ENCODE measurements around the gene PTGIR.

The PTGIR gene

DNA sequence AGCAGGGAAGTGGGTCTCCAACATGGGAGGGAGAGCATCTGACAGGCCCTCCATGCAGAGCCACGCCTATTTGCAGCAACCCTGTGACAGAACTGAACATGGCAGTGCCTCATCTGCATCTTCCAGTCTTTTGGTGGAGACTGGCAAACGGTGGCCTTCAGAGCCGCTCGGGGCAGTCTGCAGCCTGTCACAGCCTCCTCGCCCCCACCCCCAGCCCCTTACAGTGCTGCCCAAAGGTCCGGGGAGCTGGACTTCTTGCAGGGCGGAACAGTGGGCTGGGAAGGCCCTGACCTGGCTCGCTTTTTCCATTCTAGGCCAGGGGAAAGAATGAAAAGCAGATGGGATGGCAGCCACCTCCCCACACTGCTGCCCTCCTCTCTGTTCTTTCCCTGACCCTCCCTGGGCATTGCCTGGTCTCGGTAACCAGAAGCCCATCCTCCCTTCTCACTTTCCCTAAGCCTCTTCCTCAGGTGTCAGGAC lies 21.1 kb downstream of the PTGIR start:
- no peak for DNase-seq
- in situ Hi-C loops (cut with MboI; ENCODE audit: low pct_unique_long_range_greater_than_20kb, low sequenced_read_pairs), result no loop called here

DNA sequence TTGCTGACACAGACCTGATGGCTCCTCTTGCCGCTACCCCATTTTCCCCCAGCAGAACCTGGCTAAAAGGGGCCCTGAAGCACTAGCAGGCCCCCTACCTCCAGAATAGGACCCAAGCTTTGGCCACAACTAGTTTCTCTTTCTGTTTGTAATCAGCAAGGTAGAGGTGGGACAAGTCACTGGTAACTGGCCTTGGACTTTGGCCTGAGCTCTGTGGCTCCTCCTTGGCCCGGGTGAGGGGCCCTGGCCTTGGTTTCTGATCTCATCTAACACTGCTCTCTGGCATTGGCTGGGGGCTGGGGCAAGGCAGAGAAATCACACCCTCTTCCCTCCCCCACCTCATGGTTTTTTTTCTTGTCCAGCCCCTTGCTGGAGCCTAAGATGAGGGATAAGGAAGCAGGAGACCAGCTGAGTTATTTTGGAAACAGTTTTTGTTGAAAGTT lies 21.7 kb downstream of the PTGIR start:
- no peak for DNase-seq
- in situ Hi-C loops (cut with MboI; ENCODE audit: low pct_unique_long_range_greater_than_20kb, low sequenced_read_pairs), result no loop called here

DNA sequence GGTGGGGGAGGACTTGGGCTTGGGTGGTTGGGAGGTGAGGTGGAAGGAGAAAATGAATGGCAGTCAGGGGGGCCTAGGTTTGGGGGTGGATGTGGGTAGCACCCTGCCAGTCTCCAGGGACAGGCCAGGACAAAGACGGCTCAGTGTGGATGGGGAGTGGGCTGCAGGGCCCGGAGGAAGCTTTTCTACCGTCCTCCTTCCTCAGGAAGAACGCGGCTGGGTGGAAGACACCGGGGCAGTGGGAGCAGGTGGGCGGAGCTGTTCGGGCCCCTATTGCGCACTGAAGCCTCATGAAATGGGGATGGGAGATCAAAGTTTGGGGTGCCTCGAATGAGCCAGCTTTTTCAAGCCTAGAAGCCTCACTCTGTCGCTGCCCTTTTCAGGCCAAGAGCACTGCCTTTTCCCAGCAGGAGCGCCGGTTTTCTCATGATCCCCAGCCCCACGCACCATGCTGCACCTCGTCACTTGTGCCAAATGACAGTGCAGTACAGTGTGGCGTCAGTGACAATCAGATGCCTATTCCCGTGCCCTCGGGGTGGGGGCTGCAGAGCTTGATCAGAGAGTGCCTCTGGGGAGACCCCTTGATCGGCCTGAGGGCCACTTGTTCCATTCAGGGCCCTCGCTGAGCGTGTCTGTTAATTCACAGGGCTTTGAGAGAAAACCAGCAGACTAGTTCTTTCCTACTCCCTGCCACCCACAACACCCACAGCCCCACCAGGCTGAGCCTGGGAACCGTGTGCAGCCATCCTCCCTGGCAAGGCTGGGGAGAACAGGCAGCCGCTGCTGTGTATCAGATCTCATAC lies 22.3 kb downstream of the PTGIR start:
- in situ Hi-C loops (cut with MboI; ENCODE audit: low pct_unique_long_range_greater_than_20kb, low sequenced_read_pairs), result no loop called here
- DNase-seq, result no peak

DNA sequence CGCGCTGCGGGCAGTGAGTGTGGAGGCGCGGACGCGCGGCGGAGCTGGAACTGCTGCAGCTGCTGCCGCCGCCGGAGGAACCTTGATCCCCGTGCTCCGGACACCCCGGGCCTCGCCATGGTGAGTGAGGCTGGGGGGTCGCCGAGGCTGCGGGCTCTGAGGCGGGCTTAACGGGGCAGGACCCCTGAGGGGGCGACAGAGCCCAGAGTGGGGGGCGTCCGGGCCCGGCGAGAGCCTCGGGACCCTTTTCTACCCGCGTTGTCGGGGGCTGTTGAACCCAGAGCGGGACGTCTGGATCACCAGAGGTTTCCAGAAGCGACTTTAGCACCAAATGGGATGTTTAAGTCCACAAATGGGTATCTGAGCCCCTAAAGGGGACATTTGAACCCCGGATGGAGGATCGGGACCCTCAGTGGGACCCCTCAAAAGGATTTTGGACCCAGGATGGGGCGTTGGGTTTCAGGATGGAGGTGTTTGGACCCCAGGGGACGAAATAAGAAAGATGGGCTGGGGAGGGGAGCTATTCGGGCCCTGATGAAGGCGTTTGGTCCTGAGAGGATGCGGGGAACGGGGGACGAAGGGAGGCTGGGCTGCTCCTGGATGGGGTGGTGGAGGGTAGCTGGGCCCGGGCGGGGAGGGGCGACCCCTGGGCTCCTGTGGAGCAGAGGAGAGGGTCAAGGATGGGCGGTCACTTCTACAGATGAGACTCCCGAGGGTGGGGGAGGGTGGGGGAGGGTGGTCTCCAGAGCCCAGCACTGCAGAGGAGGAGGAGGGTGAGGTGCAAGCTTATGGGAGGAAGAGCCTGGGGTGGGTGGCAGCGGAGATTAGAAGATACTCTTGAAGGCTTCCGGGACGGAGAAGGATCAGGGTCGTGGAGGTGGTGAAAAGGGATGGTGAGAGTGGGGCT lies 23.3 kb downstream of the PTGIR start, which contains the start of gene CALM3:
CALM3 (plus strand) TSS at position 13 of the 907 bp plus-strand sequence; CDS start at position 118, 105 bp downstream.
- no peak for DNase-seq

DNA sequence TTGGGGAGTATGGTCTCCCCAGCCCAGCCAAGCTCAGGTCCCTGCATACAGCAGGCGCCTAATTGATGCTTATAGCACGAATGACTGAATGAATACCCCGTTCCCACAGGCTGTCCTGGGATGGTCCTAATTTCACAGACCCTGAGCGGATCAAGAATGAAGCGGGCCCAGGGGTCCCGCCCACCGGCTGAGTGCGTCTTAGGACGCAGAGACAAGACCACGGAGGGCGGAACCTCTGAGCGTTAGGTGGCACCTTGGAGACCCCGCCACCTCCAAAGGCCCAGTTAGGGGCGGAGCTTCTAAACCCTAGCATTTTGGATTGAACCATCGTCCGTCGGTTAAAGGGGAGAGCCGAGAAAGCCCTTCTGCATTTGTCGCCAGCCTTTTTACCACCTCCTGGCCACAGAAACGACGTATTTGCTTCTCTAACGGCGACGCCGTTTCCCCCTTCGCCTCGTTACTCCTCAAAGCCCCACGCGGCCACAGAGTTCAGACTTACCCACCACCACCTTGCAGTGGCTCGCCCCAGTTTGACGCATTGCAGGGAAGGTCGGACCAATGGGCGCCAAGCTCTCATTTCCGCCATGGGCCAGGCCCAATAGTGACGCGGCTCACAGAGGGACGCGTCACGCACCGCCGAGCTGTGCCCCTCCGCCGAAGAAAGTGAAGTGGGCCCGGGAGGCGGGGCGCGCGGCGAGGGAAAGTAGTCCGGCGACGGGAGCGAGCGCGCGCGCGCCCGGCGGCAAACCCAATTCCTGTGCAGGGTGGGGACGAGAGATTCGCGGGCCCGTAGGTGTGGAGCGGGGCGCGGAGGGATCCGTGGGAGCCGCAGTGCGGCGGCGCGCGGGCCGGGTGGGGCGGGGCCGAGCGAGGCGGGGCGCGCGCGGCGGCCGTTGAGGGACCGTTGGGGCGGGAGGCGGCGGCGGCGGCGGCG lies 24.2 kb downstream of the PTGIR start:
- in situ Hi-C loops (cut with MboI; ENCODE audit: low pct_unique_long_range_greater_than_20kb, low sequenced_read_pairs), result no loop called here
- DNase-seq, result peak; percentile 98

More for the DNA sequence above, 23.3 kb downstream of the PTGIR start, which contains the start of gene CALM3:
- in situ Hi-C loops (cut with MboI; ENCODE audit: low pct_unique_long_range_greater_than_20kb, low sequenced_read_pairs), result no loop called here

DNA sequence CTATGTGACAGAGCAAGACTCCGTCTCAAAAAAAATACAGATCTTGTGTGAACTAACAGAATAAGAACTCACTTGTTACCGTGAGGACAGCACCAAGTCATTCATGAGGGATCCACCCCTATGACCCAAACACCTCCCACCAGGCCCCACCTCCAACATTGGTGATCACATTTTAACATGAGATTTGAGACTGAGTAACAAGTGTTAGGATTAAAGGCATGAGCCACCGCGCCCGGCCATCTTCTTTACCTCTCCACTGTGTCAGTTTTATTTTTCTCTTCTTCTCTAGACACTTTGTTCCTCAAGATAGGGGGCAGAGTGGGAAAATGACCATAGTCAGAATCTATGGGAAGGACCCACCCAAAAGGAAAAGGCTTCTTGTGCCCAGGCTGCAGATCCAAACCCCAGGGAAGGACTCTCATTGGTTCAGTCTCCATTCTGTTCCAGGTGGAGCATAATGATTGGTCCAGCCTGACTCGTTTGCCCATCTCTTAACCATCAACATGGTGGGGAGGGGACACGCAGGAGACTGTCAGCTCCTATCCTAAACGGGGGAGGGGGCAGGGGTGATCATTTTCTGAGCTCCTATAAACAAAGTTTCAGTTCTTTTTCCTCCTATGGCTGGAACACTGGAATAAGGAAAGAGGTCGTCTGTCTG lies 25.0 kb downstream of the PTGIR start:
- no peak for DNase-seq
- in situ Hi-C loops (cut with MboI; ENCODE audit: low pct_unique_long_range_greater_than_20kb, low sequenced_read_pairs), result no loop called here

DNA sequence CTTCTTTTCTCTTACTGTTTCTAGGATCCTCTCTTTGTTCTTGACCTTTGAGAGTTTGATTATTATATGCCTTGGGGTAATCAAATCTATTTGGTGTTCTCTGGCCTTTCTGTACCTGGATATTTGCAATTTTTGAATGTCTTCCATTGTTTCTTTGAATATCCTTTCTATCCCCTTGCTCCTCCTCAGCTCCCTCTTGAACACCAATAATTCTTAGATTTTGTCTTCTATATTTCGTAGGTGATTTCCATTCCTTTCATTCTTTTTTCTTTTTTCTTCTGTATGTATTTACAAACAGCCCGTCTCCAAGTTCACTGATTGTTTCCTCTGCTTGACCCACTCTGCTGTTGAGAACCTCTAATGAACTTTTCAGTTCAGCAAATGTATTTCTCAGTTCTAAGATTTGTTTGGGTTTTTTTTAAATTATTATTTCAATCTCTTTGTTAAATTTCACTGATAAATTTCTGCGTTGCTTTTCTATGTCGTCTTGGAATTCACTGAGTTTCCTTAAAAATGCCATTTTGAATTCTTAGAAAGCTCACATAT lies 26.4 kb downstream of the PTGIR start:
- no peak for DNase-seq
- in situ Hi-C loops (cut with MboI; ENCODE audit: low pct_unique_long_range_greater_than_20kb, low sequenced_read_pairs), result no loop called here

DNA sequence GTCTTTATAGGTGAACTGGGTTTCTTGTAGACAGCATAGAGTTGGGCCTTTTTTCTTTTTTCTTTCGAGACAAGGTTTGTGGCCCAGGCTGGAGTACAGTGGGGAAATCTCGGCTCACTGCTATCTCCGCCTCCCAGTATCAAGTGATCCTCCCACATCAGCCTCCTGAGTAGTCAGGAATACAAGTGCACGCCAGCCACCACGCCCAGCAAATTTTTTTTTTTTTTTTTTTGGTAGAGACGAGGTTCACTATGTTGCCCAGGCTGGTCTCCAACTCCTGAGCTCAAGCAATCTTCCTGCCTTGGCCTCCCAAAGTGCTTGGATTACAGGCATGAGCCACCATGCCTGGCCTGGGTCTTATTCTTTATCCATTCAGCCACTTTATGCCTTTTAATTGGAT lies 28.9 kb downstream of the PTGIR start:
- no peak for DNase-seq
- in situ Hi-C loops (cut with MboI; ENCODE audit: low pct_unique_long_range_greater_than_20kb, low sequenced_read_pairs), result no loop called here

DNA sequence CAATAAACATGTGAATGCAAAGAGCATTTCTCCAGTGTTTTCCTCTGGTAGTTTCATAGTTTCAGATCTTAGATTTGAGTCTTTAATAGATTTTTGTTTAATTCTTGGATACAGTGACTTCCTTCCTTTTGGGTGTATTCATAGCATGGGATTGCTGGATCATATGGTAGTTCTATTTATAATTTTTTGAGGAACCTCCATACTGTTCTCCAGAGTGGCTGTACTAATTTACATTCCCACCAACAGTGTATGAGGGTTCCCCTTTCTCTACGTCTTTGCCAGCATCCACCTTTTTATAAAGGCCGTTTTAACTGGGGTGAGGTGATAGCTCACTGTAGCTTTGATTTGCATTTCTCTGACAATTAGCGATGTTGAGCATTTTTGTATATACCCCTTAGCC lies 33.0 kb downstream of the PTGIR start:
- in situ Hi-C loops (cut with MboI; ENCODE audit: low pct_unique_long_range_greater_than_20kb, low sequenced_read_pairs), result no loop called here
- DNase-seq, result no peak

DNA sequence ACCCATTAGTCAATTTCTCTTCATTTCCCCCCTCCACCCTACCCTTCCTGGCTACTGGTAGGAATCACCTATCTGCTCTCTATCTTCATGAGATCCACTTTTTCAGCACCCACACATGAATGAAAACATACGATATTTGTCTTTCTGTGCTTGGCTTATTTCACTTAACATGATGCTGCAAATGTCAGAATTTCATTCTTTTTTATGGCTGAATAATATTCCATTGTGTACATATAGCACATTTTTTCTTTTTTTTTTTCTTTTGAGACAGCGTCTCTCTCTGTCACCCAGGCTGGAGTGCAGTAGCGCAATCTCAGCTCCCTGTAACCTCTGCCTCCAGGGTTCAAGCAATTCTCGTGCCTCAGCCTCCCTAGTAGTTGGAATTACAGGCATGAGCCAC lies 33.6 kb downstream of the PTGIR start:
- in situ Hi-C loops (cut with MboI; ENCODE audit: low pct_unique_long_range_greater_than_20kb, low sequenced_read_pairs), result no loop called here
- DNase-seq, result no peak

DNA sequence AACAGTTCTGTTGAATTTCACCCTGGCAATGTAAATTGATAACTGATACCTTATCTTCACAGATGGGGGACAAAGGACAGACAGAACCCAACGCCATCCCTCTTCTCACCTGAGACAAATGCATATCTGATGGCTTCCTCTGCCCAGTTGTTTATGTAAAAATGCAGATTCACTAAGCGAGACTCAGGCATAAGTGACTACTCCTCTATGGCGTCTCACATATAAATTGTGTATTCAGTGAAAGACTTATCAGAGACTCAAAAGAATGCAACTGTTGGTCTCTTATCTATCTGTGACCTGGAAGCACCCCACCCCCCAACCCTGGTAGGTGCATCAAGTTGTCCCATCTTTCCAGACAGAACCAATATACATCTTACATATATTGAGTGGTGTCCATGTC lies 37.0 kb downstream of the PTGIR start:
- no peak for DNase-seq
- in situ Hi-C loops (cut with MboI; ENCODE audit: low pct_unique_long_range_greater_than_20kb, low sequenced_read_pairs), result no loop called here

DNA sequence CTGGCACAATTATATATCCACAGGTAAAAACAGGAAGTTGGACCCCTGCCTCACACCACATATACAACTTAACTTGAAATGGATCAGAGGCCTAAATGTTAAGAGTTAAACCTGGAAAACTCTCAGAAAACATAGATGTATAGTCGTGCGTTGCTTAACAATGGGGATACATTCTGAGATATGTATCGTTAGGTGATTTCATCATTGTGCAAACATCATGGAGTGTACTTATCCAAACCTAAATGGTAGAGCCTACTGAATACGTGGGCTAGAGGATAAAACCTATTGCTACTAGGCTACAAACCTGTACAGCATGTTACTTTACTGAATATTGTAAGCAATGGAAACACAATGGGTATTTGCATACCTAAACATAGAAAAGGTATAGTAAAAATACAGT lies 38.6 kb downstream of the PTGIR start:
- no peak for DNase-seq
- in situ Hi-C loops (cut with MboI; ENCODE audit: low pct_unique_long_range_greater_than_20kb, low sequenced_read_pairs), result no loop called here

DNA sequence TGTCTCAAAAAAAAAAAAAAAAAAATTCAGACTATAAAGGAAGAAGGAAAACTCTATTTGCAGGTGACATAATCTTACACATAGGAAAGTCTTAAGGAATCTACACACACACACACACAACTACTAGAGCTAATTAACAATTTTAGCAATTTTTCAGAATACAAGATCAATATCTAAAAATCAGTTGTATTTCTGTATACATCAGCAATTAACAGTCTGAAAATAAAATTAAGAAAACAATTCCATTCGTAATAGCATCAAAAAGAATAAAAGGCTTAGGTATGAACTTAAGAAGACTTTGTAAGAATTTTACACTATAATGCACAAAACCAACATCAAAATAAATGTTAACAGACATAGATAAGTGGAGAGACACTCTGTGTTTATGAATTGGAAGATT lies 39.4 kb downstream of the PTGIR start:
- no peak for DNase-seq
- in situ Hi-C loops (cut with MboI; ENCODE audit: low pct_unique_long_range_greater_than_20kb, low sequenced_read_pairs), result no loop called here

DNA sequence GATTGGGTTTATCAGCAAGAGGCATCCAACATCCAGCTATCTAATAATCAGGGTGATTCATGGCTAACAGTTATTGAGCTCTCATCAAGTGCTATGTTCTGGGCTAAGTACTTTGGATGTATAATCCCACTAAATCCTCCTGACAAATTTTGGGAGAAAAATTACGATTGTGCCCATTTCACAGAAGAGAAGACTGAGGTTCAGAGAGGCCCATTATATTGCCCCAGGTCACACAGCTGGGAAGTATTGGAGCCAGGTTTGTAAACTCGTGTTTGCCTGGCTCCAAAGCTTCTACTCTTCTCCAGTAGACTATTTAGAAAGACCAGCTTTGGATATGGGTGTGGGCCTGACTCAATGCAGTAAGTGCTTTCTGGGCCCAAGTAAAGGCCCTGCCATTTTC lies 44.6 kb downstream of the PTGIR start:
- in situ Hi-C loops (cut with MboI; ENCODE audit: low pct_unique_long_range_greater_than_20kb, low sequenced_read_pairs), result no loop called here
- no peak for DNase-seq

DNA sequence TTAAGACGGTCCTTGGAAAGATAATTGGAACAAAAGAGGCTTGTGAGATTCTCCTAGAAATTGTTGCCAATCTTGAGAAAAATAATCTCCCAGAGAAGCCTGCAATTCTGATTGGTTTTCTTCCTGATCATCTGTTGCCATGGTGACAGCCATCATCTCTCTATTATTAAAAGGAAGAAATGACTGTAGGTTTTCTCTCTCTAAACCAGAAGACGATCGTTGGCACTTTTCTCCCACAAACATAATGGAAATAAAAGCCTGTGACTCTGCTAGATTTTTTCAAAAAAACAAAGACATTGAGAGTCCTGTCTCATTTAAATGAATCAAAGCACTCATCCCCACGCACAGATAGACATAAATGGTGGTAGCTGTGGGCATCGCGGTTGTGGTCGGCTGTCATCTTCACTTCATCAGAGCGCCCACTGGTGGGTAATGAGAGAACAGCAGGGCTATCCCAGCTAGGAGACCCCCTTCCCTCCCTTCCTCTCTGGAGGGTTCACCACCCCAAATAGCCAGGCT lies 45.5 kb downstream of the PTGIR start:
- DNase-seq, result peak; percentile 36
- in situ Hi-C loops (cut with MboI; ENCODE audit: low pct_unique_long_range_greater_than_20kb, low sequenced_read_pairs), result no loop called here

DNA sequence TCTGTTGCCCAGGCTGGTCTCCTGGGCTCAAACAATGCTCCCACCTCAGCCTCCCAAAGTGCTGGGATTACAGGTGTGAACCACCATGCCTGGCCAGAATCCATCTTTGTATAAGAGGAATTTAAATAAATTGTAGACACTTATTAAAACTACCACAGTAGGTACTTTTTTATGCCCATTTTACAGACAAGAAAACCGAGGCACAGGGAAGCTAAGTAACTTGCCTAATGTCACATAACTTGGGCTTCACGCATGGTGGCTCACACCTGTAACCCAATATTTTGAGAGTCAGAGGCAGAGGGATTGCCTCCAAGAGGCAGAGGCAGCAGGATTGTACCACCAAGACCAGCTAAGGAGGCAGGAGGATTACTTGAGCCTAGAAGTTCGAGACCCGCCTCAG lies 46.4 kb downstream of the PTGIR start:
- DNase-seq, result no peak
- in situ Hi-C loops (cut with MboI; ENCODE audit: low pct_unique_long_range_greater_than_20kb, low sequenced_read_pairs), result no loop called here

DNA sequence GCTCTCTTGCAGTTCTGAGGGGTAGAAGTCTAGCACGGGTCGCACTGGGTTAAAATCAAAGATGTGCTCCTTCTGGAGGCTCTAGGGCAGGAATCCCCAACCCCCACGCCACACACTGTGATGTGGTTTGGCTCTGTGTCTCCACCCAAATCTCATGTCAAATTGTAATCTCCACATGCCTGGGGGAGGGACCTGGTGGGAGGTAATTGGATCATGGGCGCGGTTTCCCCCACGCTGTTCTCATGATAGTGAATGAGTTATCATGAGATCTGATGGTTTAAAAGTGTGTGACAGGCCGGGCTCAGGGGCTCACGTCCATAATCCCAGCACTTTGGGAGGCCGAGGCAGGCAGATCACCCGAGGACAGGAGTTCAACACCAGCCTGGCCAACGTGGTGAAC lies 50.4 kb downstream of the PTGIR start:
- in situ Hi-C loops (cut with MboI; ENCODE audit: low pct_unique_long_range_greater_than_20kb, low sequenced_read_pairs), result no loop called here
- peak; percentile 67 for DNase-seq

Data from KBM-7 (cell line).